GM23338 (cell line): ENCODE results near the gene ATL3. TPM values are rescaled to one million over a fixed set of nuclear protein-coding genes. Genes with fewer than 3 reads are reported as not detected.

Experiments
- ATAC-seq: fragments of 200-7000 bp; cut with Tn5 transposase; 3 replicates; pipeline ENCODE4 v1.9.1; 2020
- DNase-seq: peaks from one replicate; pipeline ENCODE4 v3.0.0-alpha.2; 2015; ENCODE audit warnings: low spot score
- H2AFZ ChIP-seq: fragments of 200-600 bp; sonication (generic); 2 replicates; pipeline ENCODE4 v1.8.0; 2016; ENCODE audit warnings: antibody characterized with exemption, mild to moderate bottlenecking, moderate library complexity
- H3F3A ChIP-seq: fragments of 200-600 bp; sonication (generic); replicated peaks from 2 replicates; pipeline ENCODE4 v1.8.0; 2017; ENCODE audit warnings: antibody characterized with exemption, mixed run types, low read depth
- H3K27ac ChIP-seq: fragments of 200-600 bp; sonication (generic); 2 replicates; pipeline ENCODE4 v1.6.1; 2016; ENCODE audit warnings: low read depth
- H3K27me3 ChIP-seq: fragments of 200-600 bp; sonication (generic); 2 replicates; pipeline ENCODE4 v1.8.0; 2016; ENCODE audit warnings: mild to moderate bottlenecking, mixed run types, moderate library complexity; ENCODE audit not compliant: insufficient read depth
- H3K36me3 ChIP-seq: fragments of 200-600 bp; sonication (generic); 2 replicates; pipeline ENCODE4 v1.8.0; 2016; ENCODE audit warnings: mild to moderate bottlenecking; ENCODE audit not compliant: insufficient read depth
- H3K4me1 ChIP-seq: fragments of 200-600 bp; sonication (generic); 2 replicates; pipeline ENCODE4 v1.8.0; 2016; ENCODE audit warnings: mild to moderate bottlenecking, moderate library complexity; ENCODE audit not compliant: insufficient read depth
- H3K4me2 ChIP-seq: fragments of 200-600 bp; sonication (generic); 2 replicates; pipeline ENCODE4 v1.7.1; 2017; ENCODE audit warnings: mixed run types
- H3K4me3 ChIP-seq: fragments of 200-600 bp; sonication (generic); 2 replicates; pipeline ENCODE4 v1.6.1; 2016; ENCODE audit warnings: mixed run types
- H3K79me2 ChIP-seq: fragments of 200-600 bp; sonication (generic); replicated peaks from 2 replicates; pipeline ENCODE4 v1.8.0; 2017; ENCODE audit warnings: mild to moderate bottlenecking; ENCODE audit not compliant: insufficient read depth
- H3K9me2 ChIP-seq: fragments of 200-600 bp; sonication (generic); 2 replicates; pipeline ENCODE4 v1.8.0; 2017; ENCODE audit not compliant: insufficient read depth
- H4K20me1 ChIP-seq: fragments of 200-600 bp; sonication (generic); replicated peaks from 2 replicates; pipeline ENCODE4 v1.8.0; 2017; ENCODE audit warnings: mild to moderate bottlenecking; ENCODE audit not compliant: insufficient read depth
- H3K27ac Mint-ChIP-seq: 2 replicates; pipeline ENCODE4 v1.8.0; 2020; ENCODE audit warnings: inconsistent platforms, mild to moderate bottlenecking, moderate library complexity, mixed read lengths
- H3K27me3 Mint-ChIP-seq: 3 replicates; pipeline ENCODE4 v1.8.0; 2022; ENCODE audit warnings: low read depth, mild to moderate bottlenecking, moderate library complexity, mixed read lengths, inconsistent platforms; ENCODE audit not compliant: insufficient read depth, poor library complexity
- H3K36me3 Mint-ChIP-seq: 3 replicates; pipeline ENCODE4 v1.8.0; 2021; ENCODE audit warnings: low read depth, mild to moderate bottlenecking, inconsistent platforms, moderate library complexity, mixed read lengths
- H3K4me1 Mint-ChIP-seq: 3 replicates; pipeline ENCODE4 v1.8.0; 2020; ENCODE audit warnings: mild to moderate bottlenecking, inconsistent platforms, mixed read lengths
- H3K4me3 Mint-ChIP-seq: 3 replicates; pipeline ENCODE4 v1.8.0; 2021; ENCODE audit warnings: moderate library complexity, mild to moderate bottlenecking, inconsistent platforms, mixed read lengths
- H3K9me3 Mint-ChIP-seq: 3 replicates; pipeline ENCODE4 v1.8.0; 2020; ENCODE audit warnings: moderate library complexity, mild to moderate bottlenecking, inconsistent platforms, mixed read lengths
- CREB1 ChIP-seq: fragments of 250-450 bp; sonication (Bioruptor Pico); IDR thresholded peaks from 2 replicates; pipeline ENCODE4 v1.5.0; 2020; ENCODE audit warnings: low read depth, mild to moderate bottlenecking, moderate library complexity
- EZH2 ChIP-seq: fragments of 200-600 bp; sonication (generic); IDR thresholded peaks from one replicate; pipeline ENCODE4 v1.8.0; 2017; ENCODE audit warnings: antibody characterized with exemption, mild to moderate bottlenecking, low read depth; ENCODE audit not compliant: unreplicated experiment
- EZH2phosphoT487 ChIP-seq: fragments of 200-600 bp; sonication (generic); IDR thresholded peaks from one replicate; pipeline ENCODE4 v1.8.1; 2018; ENCODE audit warnings: antibody characterized with exemption; ENCODE audit not compliant: unreplicated experiment
- JUNB ChIP-seq: IDR thresholded peaks from one replicate; pipeline ENCODE4 v1.6.1; 2016; ENCODE audit warnings: antibody characterized with exemption; ENCODE audit not compliant: unreplicated experiment
- NANOG ChIP-seq: IDR thresholded peaks from 2 replicates; pipeline ENCODE4 v1.6.1; 2016; ENCODE audit warnings: antibody characterized with exemption, borderline replicate concordance
- POLR2AphosphoS5 ChIP-seq: IDR thresholded peaks from 2 replicates; pipeline ENCODE4 v1.6.1; 2016; ENCODE audit warnings: antibody characterized with exemption, low read depth
- STAT1 ChIP-seq: IDR thresholded peaks from one replicate; pipeline ENCODE4 v1.6.1; 2016; ENCODE audit warnings: antibody characterized with exemption; ENCODE audit not compliant: unreplicated experiment
- ZNF114 ChIP-seq: fragments of 250-450 bp; sonication (Bioruptor Pico); IDR thresholded peaks from 2 replicates; pipeline ENCODE4 v1.5.0; 2020; ENCODE audit warnings: mild to moderate bottlenecking, moderate library complexity
- ZNF331 ChIP-seq: fragments of 250-450 bp; sonication (Bioruptor Pico); IDR thresholded peaks from 2 replicates; pipeline ENCODE4 v1.5.0; 2020; ENCODE audit warnings: low read depth, mild to moderate bottlenecking, moderate library complexity
- polyA plus RNA-seq: library from polyadenylated mRNA; unstranded; fragments of >200 nt; fragmentation: Nextera tagmentation; extraction: Ambion mirVana; gene quantifications from 2 replicates; pipeline ENCODE4 v1.2.1, GENCODE V29; 2016
- total RNA-seq: library from RNA; depleted of rRNA; stranded (reverse); fragments of >200 nt; shearing (Covaris generic); gene quantifications from 2 replicates; pipeline ENCODE4 v1.2.3, GENCODE V29; 2014
- TF ChIP-seq, protein P1 (sequence below): IDR thresholded peaks from one replicate; pipeline ENCODE4 v1.6.1; 2018; ENCODE audit warnings: antibody characterized with exemption; ENCODE audit not compliant: unreplicated experiment
- TF ChIP-seq, protein P2 (sequence below): IDR thresholded peaks from 2 replicates; pipeline ENCODE4 v1.6.1; 2016; ENCODE audit warnings: antibody characterized with exemption
- TF ChIP-seq, protein P3 (sequence below): fragments of 250-450 bp; sonication (Bioruptor Pico); IDR thresholded peaks from 2 replicates; pipeline ENCODE4 v1.5.0; 2020; ENCODE audit warnings: mild to moderate bottlenecking, moderate library complexity

Gene ATL3
- total and polyA plus RNA-seq, 2 experiments from 2014 or later: 6.8 to 20.4 TPM

DNA sequence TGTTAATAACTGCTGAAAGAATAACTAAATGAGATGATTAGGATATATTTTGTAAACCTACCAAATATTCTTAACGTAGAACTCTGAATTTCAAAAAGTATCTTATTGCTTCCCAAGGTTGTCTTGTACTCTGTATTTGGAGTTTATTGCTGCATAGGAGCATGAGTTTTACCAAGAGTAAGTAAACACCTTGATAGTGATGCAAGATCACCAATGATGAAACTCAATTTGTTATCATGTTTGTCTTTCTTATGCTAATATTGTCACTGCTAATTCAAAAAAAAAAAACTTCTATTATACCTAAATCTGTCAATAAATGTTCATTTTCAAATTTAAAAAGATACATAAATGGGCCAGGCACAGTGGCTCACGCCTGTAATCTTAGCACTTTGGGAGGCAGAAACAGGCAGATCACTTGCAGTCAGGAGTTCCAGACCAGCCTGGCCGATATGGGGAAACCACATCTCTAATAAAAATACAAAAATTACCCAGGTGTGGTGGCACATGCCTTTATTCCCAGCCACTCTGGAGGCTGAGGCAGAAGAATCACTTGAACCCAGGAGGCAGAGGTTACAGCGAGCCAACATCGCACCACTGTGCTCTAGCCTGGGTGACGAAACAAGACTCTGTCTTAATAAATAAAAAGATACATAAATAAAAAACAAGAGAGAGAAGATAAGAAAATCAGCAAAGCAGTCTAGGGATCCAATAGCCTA is 84.6 kb downstream of the ATL3 start:
- TF ChIP-seq ZNF114 (no peak), STAT1 (no peak), JUNB (no peak), CREB1 (CRISPR knock-in tag) (no peak), EZH2 (no peak), ZNF331 (CRISPR knock-in tag) (no peak), POLR2AphosphoS5 (no peak), NANOG (no peak), EZH2phosphoT487 (no peak)
- TF ChIP-seq, protein P1, sequence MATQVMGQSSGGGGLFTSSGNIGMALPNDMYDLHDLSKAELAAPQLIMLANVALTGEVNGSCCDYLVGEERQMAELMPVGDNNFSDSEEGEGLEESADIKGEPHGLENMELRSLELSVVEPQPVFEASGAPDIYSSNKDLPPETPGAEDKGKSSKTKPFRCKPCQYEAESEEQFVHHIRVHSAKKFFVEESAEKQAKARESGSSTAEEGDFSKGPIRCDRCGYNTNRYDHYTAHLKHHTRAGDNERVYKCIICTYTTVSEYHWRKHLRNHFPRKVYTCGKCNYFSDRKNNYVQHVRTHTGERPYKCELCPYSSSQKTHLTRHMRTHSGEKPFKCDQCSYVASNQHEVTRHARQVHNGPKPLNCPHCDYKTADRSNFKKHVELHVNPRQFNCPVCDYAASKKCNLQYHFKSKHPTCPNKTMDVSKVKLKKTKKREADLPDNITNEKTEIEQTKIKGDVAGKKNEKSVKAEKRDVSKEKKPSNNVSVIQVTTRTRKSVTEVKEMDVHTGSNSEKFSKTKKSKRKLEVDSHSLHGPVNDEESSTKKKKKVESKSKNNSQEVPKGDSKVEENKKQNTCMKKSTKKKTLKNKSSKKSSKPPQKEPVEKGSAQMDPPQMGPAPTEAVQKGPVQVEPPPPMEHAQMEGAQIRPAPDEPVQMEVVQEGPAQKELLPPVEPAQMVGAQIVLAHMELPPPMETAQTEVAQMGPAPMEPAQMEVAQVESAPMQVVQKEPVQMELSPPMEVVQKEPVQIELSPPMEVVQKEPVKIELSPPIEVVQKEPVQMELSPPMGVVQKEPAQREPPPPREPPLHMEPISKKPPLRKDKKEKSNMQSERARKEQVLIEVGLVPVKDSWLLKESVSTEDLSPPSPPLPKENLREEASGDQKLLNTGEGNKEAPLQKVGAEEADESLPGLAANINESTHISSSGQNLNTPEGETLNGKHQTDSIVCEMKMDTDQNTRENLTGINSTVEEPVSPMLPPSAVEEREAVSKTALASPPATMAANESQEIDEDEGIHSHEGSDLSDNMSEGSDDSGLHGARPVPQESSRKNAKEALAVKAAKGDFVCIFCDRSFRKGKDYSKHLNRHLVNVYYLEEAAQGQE: no peak
- TF ChIP-seq, protein P2, sequence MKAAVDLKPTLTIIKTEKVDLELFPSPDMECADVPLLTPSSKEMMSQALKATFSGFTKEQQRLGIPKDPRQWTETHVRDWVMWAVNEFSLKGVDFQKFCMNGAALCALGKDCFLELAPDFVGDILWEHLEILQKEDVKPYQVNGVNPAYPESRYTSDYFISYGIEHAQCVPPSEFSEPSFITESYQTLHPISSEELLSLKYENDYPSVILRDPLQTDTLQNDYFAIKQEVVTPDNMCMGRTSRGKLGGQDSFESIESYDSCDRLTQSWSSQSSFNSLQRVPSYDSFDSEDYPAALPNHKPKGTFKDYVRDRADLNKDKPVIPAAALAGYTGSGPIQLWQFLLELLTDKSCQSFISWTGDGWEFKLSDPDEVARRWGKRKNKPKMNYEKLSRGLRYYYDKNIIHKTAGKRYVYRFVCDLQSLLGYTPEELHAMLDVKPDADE: no peak
- TF ChIP-seq, protein P3, sequence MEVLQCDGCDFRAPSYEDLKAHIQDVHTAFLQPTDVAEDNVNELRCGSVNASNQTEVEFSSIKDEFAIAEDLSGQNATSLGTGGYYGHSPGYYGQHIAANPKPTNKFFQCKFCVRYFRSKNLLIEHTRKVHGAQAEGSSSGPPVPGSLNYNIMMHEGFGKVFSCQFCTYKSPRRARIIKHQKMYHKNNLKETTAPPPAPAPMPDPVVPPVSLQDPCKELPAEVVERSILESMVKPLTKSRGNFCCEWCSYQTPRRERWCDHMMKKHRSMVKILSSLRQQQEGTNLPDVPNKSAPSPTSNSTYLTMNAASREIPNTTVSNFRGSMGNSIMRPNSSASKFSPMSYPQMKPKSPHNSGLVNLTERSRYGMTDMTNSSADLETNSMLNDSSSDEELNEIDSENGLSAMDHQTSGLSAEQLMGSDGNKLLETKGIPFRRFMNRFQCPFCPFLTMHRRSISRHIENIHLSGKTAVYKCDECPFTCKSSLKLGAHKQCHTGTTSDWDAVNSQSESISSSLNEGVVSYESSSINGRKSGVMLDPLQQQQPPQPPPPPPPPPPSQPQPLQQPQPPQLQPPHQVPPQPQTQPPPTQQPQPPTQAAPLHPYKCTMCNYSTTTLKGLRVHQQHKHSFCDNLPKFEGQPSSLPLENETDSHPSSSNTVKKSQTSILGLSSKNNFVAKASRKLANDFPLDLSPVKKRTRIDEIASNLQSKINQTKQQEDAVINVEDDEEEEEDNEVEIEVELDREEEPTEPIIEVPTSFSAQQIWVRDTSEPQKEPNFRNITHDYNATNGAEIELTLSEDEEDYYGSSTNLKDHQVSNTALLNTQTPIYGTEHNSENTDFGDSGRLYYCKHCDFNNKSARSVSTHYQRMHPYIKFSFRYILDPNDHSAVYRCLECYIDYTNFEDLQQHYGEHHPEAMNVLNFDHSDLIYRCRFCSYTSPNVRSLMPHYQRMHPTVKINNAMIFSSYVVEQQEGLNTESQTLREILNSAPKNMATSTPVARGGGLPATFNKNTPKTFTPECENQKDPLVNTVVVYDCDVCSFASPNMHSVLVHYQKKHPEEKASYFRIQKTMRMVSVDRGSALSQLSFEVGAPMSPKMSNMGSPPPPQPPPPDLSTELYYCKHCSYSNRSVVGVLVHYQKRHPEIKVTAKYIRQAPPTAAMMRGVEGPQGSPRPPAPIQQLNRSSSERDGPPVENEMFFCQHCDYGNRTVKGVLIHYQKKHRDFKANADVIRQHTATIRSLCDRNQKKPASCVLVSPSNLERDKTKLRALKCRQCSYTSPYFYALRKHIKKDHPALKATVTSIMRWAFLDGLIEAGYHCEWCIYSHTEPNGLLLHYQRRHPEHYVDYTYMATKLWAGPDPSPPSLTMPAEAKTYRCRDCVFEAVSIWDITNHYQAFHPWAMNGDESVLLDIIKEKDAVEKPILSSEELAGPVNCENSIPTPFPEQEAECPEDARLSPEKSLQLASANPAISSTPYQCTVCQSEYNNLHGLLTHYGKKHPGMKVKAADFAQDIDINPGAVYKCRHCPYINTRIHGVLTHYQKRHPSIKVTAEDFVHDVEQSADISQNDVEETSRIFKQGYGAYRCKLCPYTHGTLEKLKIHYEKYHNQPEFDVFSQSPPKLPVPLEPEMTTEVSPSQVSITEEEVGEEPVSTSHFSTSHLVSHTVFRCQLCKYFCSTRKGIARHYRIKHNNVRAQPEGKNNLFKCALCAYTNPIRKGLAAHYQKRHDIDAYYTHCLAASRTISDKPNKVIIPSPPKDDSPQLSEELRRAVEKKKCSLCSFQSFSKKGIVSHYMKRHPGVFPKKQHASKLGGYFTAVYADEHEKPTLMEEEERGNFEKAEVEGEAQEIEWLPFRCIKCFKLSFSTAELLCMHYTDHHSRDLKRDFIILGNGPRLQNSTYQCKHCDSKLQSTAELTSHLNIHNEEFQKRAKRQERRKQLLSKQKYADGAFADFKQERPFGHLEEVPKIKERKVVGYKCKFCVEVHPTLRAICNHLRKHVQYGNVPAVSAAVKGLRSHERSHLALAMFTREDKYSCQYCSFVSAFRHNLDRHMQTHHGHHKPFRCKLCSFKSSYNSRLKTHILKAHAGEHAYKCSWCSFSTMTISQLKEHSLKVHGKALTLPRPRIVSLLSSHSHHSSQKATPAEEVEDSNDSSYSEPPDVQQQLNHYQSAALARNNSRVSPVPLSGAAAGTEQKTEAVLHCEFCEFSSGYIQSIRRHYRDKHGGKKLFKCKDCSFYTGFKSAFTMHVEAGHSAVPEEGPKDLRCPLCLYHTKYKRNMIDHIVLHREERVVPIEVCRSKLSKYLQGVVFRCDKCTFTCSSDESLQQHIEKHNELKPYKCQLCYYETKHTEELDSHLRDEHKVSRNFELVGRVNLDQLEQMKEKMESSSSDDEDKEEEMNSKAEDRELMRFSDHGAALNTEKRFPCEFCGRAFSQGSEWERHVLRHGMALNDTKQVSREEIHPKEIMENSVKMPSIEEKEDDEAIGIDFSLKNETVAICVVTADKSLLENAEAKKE (CRISPR knock-in tag): no peak
- Histone ChIP-seq H4K20me1 (no peaks in the 10 kb centered on the region), H3K27ac (peak overlapping the region; percentile 70; the same call in 1 of the 2 replicates), H3F3A (peaks cover 6% of the 10 kb centered on the region), H3K9me2 (no peaks in the 10 kb centered on the region), H3K36me3 (peaks cover 45% of the 10 kb centered on the region), H3K27me3 (no peaks in the 10 kb centered on the region), H3K79me2 (no peaks in the 10 kb centered on the region; the same call in 1 of the 2 replicates), H3K4me2 (no peak overlapping the region), H3K4me1 (0 out of 2 replicates have a peak, but pooled peaks cover 6% of the 10 kb centered on the region), H2AFZ (no peak overlapping the region), H3K4me3 (no peak overlapping the region)
- no peaks in the 10 kb centered on the region; the same call in 2 of the 3 replicates for H3K4me1 Mint-ChIP-seq
- peaks cover 15% of the 10 kb centered on the region for H3K9me3 Mint-ChIP-seq
- DNase-seq: no peak
- peaks cover 4% of the 10 kb centered on the region for H3K27me3 Mint-ChIP-seq
- H3K4me3 Mint-ChIP-seq: no peak overlapping the region
- no peak overlapping the region for H3K27ac Mint-ChIP-seq
- no peak for ATAC-seq
- H3K36me3 Mint-ChIP-seq: peaks cover 71% of the 10 kb centered on the region
